Gastrocnemius medialis (tissue), 4 donors: ENCODE data around the gene LHFPL2.
"Not testable (repeated sequence)": the region's sequence is repeated elsewhere in the genome, so short reads cannot be mapped to it uniquely, and the experiment has no call there.

Experiments used
- POLR2A ChIP-seq, 2 donors: fragments of 450-650 bp; IDR thresholded peaks; one replicate each; pipeline ENCODE4 v1.6.1; 2017; ENCODE audit warnings: antibody characterized with exemption in 2 of 2, mild to moderate bottlenecking in 2 of 2, moderate library complexity in 2 of 2
- TF ChIP-seq, protein P1 (sequence below), 5 experiments: fragments of 450-650 bp in 3 of 5; fragments of 200-600 bp in 2 of 5; sonication (generic) in 2 of 5; IDR thresholded peaks in 4 of 5; conservative IDR thresholded peaks in 1 of 5; 1 replicate in 4 of 5; 2 replicates in 1 of 5; pipeline ENCODE4 v1.5.1; 2016 to 2019; ENCODE audit warnings: antibody characterized with exemption in 5 of 5, mild to moderate bottlenecking in 3 of 5, moderate library complexity in 3 of 5

DNA sequence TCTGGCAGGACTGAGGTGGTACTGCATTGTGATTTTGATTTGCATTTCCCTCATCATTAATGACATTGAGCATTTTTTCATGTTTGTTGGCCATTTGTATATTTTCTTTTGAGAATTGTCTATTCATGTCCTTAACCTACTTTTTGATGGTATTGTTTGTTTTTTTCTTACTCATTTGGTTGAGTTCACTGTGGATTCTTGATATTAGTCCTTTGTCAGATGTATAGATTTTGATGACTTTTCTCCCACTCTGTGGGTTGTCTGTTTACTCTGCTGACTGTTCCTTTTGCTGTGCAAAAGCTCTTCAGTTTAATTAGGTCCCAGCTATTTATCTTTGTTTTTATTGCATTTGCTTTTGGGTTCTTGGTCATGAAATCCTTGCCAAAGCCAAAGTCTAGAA, 25.3 kb upstream of the LHFPL2 start:
- TF ChIP-seq, protein P1, sequence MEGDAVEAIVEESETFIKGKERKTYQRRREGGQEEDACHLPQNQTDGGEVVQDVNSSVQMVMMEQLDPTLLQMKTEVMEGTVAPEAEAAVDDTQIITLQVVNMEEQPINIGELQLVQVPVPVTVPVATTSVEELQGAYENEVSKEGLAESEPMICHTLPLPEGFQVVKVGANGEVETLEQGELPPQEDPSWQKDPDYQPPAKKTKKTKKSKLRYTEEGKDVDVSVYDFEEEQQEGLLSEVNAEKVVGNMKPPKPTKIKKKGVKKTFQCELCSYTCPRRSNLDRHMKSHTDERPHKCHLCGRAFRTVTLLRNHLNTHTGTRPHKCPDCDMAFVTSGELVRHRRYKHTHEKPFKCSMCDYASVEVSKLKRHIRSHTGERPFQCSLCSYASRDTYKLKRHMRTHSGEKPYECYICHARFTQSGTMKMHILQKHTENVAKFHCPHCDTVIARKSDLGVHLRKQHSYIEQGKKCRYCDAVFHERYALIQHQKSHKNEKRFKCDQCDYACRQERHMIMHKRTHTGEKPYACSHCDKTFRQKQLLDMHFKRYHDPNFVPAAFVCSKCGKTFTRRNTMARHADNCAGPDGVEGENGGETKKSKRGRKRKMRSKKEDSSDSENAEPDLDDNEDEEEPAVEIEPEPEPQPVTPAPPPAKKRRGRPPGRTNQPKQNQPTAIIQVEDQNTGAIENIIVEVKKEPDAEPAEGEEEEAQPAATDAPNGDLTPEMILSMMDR (IDR thresholded peaks at IDR 0.05 in 4 of 5, conservative IDR thresholded peaks at IDR 0.05 in 1 of 5): not testable (repeated sequence)
- not testable (repeated sequence) for TF ChIP-seq POLR2A (IDR thresholded peaks at IDR 0.05)
